HepG2 (cell line): ENCODE measurements around the gene MIER2. TPM values are rescaled to one million over a fixed set of nuclear protein-coding genes. Genes with fewer than 3 reads are reported as not detected.

ENCODE experiments used
- ATAC-seq: fragments of 200-7000 bp; cut with Tn5 transposase; 3 replicates; pipeline ENCODE4 v1.9.1; 2020; ENCODE audit warnings: mild to moderate bottlenecking, moderate library complexity
- BruUV-seq: library from RNA; stranded (reverse); fragments of 400-500 nt; replicated peaks from 2 replicates; lab custom pipeline; 2021; lab: Mats Ljungman, UMichigan
- CTCF ChIA-PET: fragments of 300-600 bp; formaldehyde crosslinking; extraction: SDS; loops from one replicate; lab custom pipeline; 2021; ENCODE audit warnings: low total read pairs, inconsistent platforms, low intra/inter-chr PET ratio; lab: Yijun Ruan, JAX
- POLR2A ChIA-PET: fragments of 350-600 bp; sonication (Branson Sonifier 250); formaldehyde crosslinking; loops from one replicate; lab custom pipeline; 2020; ENCODE audit warnings: antibody characterized with exemption, inconsistent platforms; lab: Yijun Ruan, JAX
- DNase-seq: peaks from one replicate; pipeline ENCODE4 v3.0.0-alpha.2; 2015; ENCODE audit warnings: low spot score
- FAIRE-seq: peaks from 3 replicates; lab custom pipeline; 2011; peaks lifted over from hg19 to GRCh38; lab: Jason Lieb, UNC
- H2AFZ ChIP-seq: one replicate; pipeline ENCODE4 v1.6.1; 2011; ENCODE audit warnings: low read length, inconsistent platforms
- H3K27ac ChIP-seq: fragments of 300-600 bp; 3 replicates; pipeline ENCODE4 v1.8.0; 2011; ENCODE audit warnings: mixed run types, mild to moderate bottlenecking, mixed read lengths, low read length, inconsistent platforms; ENCODE audit not compliant: insufficient read depth; ENCODE audit errors: extremely low read length
- H3K27me3 ChIP-seq, 2 experiments: fragments of 200-600 bp in 1 of 2; 2 replicates in 1 of 2; 3 replicates in 1 of 2; pipeline versions ENCODE4 v1.6.0 to v1.8.0; 2011; ENCODE audit warnings: low read length in 2 of 2, mild to moderate bottlenecking in 2 of 2, moderate library complexity in 2 of 2, inconsistent platforms in 1 of 2; ENCODE audit not compliant: insufficient read depth in 2 of 2, control insufficient read depth in 1 of 2
- H3K36me3 ChIP-seq, 2 experiments: fragments of 200-600 bp in 1 of 2; replicated peaks in 1 of 2; 2 replicates in 1 of 2; 3 replicates in 1 of 2; pipeline versions ENCODE4 v1.5.1 to v1.8.0; 2011; ENCODE audit warnings: low read length in 2 of 2, inconsistent platforms in 1 of 2; ENCODE audit not compliant: insufficient read depth in 2 of 2, control insufficient read depth in 1 of 2
- H3K4me1 ChIP-seq: 2 replicates; pipeline ENCODE4 v1.5.1; 2012; ENCODE audit warnings: low read length, inconsistent platforms; ENCODE audit not compliant: insufficient read depth
- H3K4me2 ChIP-seq: 2 replicates; pipeline ENCODE4 v1.6.0; 2011; ENCODE audit warnings: low read depth, low read length, inconsistent platforms
- H3K4me3 ChIP-seq, 3 experiments: fragments of 200-600 bp in 1 of 3; sonication (generic), shearing (Covaris generic) in 1 of 3; replicated peaks in 1 of 3; 2 replicates each; pipeline ENCODE4 v1.5.1; 2011 to 2016; ENCODE audit warnings: low read length in 3 of 3, inconsistent platforms in 2 of 3, low read depth in 2 of 3, mild to moderate bottlenecking in 2 of 3, control low read depth in 1 of 3, mixed read lengths in 1 of 3; ENCODE audit not compliant: insufficient read depth in 1 of 3
- H3K79me2 ChIP-seq: one replicate; pipeline ENCODE4 v1.6.1; 2011; ENCODE audit warnings: low read length, inconsistent platforms; ENCODE audit not compliant: insufficient read depth
- H3K9ac ChIP-seq: 2 replicates; pipeline ENCODE4 v1.6.0; 2011; ENCODE audit warnings: mild to moderate bottlenecking, low read depth, low read length, inconsistent platforms; ENCODE audit not compliant: insufficient read depth
- H3K9me3 ChIP-seq: 2 replicates; pipeline ENCODE4 v1.5.1; 2012; ENCODE audit warnings: mild to moderate bottlenecking, low read length
- H4K20me1 ChIP-seq: 2 replicates; pipeline ENCODE4 v1.6.0; 2011; ENCODE audit warnings: inconsistent platforms, mild to moderate bottlenecking, low read length, moderate library complexity; ENCODE audit not compliant: insufficient read depth
- BCLAF1 ChIP-seq: fragments of 450-650 bp; IDR thresholded peaks from 2 replicates; pipeline ENCODE4 v1.6.1; 2017; ENCODE audit warnings: mild to moderate bottlenecking
- IKZF5 ChIP-seq: IDR thresholded peaks from 2 replicates; pipeline ENCODE4 v1.6.1; 2018; ENCODE audit warnings: missing genetic modification reagents, mild to moderate bottlenecking, missing compliant biosample characterization
- KLF6 ChIP-seq: IDR thresholded peaks from 2 replicates; pipeline ENCODE4 v1.8.0; 2016; ENCODE audit warnings: missing biosample characterization, missing genetic modification reagents
- MLX ChIP-seq: IDR thresholded peaks from 2 replicates; pipeline ENCODE4 v1.6.1; 2016
- NFYC ChIP-seq: IDR thresholded peaks from 2 replicates; pipeline ENCODE4 v1.6.1; 2016; ENCODE audit warnings: missing genetic modification reagents, missing compliant biosample characterization
- NR0B2 ChIP-seq: sonication (generic); formaldehyde crosslinking; IDR thresholded peaks from 2 replicates; pipeline ENCODE4 v1.4.0; 2020; ENCODE audit warnings: mild to moderate bottlenecking, missing genetic modification reagents
- TFAP4 ChIP-seq: sonication (generic); IDR thresholded peaks from 2 replicates; pipeline ENCODE4 v1.6.1; 2016; ENCODE audit warnings: low read depth, borderline replicate concordance
- ZBTB7B ChIP-seq: sonication (generic); formaldehyde crosslinking; IDR thresholded peaks from 2 replicates; pipeline ENCODE4 v1.4.0; 2020; ENCODE audit warnings: missing genetic modification reagents
- ZNF367 ChIP-seq: sonication (generic); formaldehyde crosslinking; IDR thresholded peaks from 2 replicates; pipeline ENCODE4 v1.4.0; 2020; ENCODE audit warnings: missing genetic modification reagents, borderline replicate concordance
- ZNF704 ChIP-seq: sonication (generic); formaldehyde crosslinking; IDR thresholded peaks from 2 replicates; pipeline ENCODE4 v1.8.1; 2023; ENCODE audit warnings: mild to moderate bottlenecking, inconsistent platforms, moderate library complexity, missing genetic modification reagents, borderline replicate concordance
- ZNF761 ChIP-seq: sonication (generic); formaldehyde crosslinking; conservative IDR thresholded peaks from 2 replicates; pipeline ENCODE4 v1.4.0; 2020; ENCODE audit warnings: mild to moderate bottlenecking, missing genetic modification reagents
- WGBS: methylation state at CpG from one replicate; pipeline ENCODE4 v1.1.6; 2017; ENCODE audit warnings: low lambda C conversion rate; 5-methylcytosine and 5-hydroxymethylcytosine counted together
- in situ Hi-C: cut with HindIII; loops from 2 replicates; pipeline ENCODE4 v1.10.0; 2017; ENCODE audit warnings: low pct_unique_long_range_greater_than_20kb; ENCODE audit not compliant: extremely low pct_ligation_motif_present
- intact Hi-C: fragments of 100-400 bp; cut with micrococcal nuclease; formaldehyde crosslinking; loops from one replicate; pipeline ENCODE4 v1.10.0; 2022; ENCODE audit not compliant: unreplicated experiment
- polyA plus RNA-seq, 8 experiments: library from polyadenylated mRNA; depleted of rRNA in 3 of 8; stranded (reverse) in 7 of 8; unstranded in 1 of 8; fragments of >200 nt; fragmentation: Illumina TruSeq in 4 of 8; extraction: Trizol in 4 of 8; gene quantifications; 2 replicates each; pipeline versions ENCODE4 v1.2.1 to v1.2.3, GENCODE V29; 2011 to 2016; ENCODE audit warnings: low read depth in 4 of 8, missing spikeins in 1 of 8, mixed read lengths in 1 of 8; ENCODE audit not compliant: insufficient read depth in 1 of 8
- total RNA-seq, 5 experiments: library from RNA; depleted of rRNA; stranded (reverse); fragments of >200 nt; fragmentation: Illumina TruSeq; extraction: Trizol; gene quantifications; 2 replicates each; pipeline ENCODE4 v1.2.3, GENCODE V29; 2016; ENCODE audit warnings: low read depth in 1 of 5

MIER2 gene
- total and polyA plus RNA-seq, 2 of the 13 experiments (the other 11 are each of a cell fraction or from before 2014, with no cell fraction given): 9.6 to 25.7 TPM

GRCh38 chr19:280541-281009 is 64.0 kb downstream of the MIER2 start:
- no peak overlapping the region for H3K4me2 ChIP-seq
- 25% methylated on average over 10 of the region's 12 CpGs for WGBS
- FAIRE-seq (no peak), ATAC-seq (peak; percentile 74), DNase-seq (no peak)
- no peaks in the 10 kb centered on the region for H3K9me3 ChIP-seq
- ChIA-PET CTCF (no interaction called here), POLR2A (no interaction called here)
- peaks cover 4 to 27% of the 10 kb centered on the region in 2 experiments; a peak in 4 of 5 replicates for H3K27me3 ChIP-seq
- no peak overlapping the region for H3K9ac ChIP-seq
- H4K20me1 ChIP-seq: no peaks in the 10 kb centered on the region
- no peaks in the 10 kb centered on the region for H3K79me2 ChIP-seq
- TF ChIP-seq ZNF704 (CRISPR knock-in tag) (no peak), MLX (no peak)
- H2AFZ ChIP-seq: no peak overlapping the region
- intact Hi-C loops: no loop called here
- no TSS peak for BruUV-seq
- no peak overlapping the region for H3K4me3 ChIP-seq
- in situ Hi-C loops: no loop called here
- H3K27ac ChIP-seq: no peak overlapping the region
- H3K4me1 ChIP-seq: no peaks in the 10 kb centered on the region
- H3K36me3 ChIP-seq: no peaks in the 10 kb centered on the region

GRCh38 chr19:279656-280055 is 64.9 kb downstream of the MIER2 start:
- Histone ChIP-seq H3K4me3 (no peak overlapping the region), H3K27ac (no peak overlapping the region), H3K9me3 (no peaks in the 10 kb centered on the region), H3K27me3 (peaks cover 4 to 34% of the 10 kb centered on the region in 2 experiments; a peak in 4 of 5 replicates), H3K9ac (no peak overlapping the region), H3K4me1 (no peaks in the 10 kb centered on the region), H4K20me1 (no peaks in the 10 kb centered on the region), H3K79me2 (no peaks in the 10 kb centered on the region), H2AFZ (no peak overlapping the region), H3K4me2 (no peak overlapping the region), H3K36me3 (no peaks in the 10 kb centered on the region)
- intact Hi-C loops: no loop called here
- no peak for FAIRE-seq
- in situ Hi-C loops: no loop called here
- no peak for DNase-seq
- WGBS: 23% methylated on average over 10 of the region's 10 CpGs
- BruUV-seq: no TSS peak
- ATAC-seq: no peak
- POLR2A ChIA-PET: no interaction called here
- CTCF ChIA-PET: no interaction called here
- no peak for TF ChIP-seq NFYC (CRISPR knock-in tag)
- TF ChIP-seq NR0B2 (CRISPR knock-in tag): no peak
- no peak for TF ChIP-seq ZNF761
- TF ChIP-seq ZNF367 (CRISPR knock-in tag): no peak
- no peak for TF ChIP-seq IKZF5 (CRISPR knock-in tag)
- no peak for TF ChIP-seq TFAP4
- TF ChIP-seq BCLAF1: no peak
- TF ChIP-seq KLF6 (CRISPR knock-in tag): no peak
- no peak for TF ChIP-seq ZBTB7B
